Measurements from ENCODE around the gene ADGRG6. TPM values are rescaled to one million over a fixed set of nuclear protein-coding genes. Genes with fewer than 3 reads are reported as not detected.
"Not testable (repeated sequence)": the region's sequence is repeated elsewhere in the genome, so short reads cannot be mapped to it uniquely, and the experiment has no call there.

Gene ADGRG6
- total RNA-seq, 4 donors from 2014 or later = 22.3 to 56.5 (median 26.0) TPM

DNA sequence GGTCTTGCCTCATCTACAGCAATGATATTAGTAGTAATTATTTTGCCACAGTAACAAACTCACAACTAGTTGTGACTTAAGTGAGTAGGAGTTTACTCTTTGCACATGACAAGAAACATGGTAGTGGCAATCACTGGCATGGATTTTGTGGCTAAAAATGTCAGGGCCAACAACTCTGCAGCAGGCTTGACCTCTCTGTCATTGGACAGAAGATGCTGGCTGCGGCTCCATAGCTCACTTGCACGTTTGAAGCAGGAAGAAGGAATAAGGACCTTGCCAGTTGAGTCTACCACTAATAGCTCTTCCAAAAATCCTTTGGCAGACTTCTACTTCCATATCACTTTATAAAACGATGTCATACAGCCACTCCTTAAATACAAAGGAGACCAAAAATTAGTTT is 117.3 kb downstream of the ADGRG6 start:
- Histone ChIP-seq H3K9me3 (no peaks in the 10 kb centered on the region), H3K4me3 (no peak overlapping the region), H3K4me1 (peaks cover 0 to 4% (median 0%) of the 10 kb centered on the region in 3 donors), H3K27me3 (no peaks in the 10 kb centered on the region), H3K36me3 (peaks cover 0 to 63% (median 0%) of the 10 kb centered on the region in 3 donors), H3K27ac (no peak overlapping the region)
- WGBS, 2 donors = 58 to 73% methylated on average over 3 of the region's 3 CpGs
- no peak for DNase-seq
- TF ChIP-seq, protein P1, sequence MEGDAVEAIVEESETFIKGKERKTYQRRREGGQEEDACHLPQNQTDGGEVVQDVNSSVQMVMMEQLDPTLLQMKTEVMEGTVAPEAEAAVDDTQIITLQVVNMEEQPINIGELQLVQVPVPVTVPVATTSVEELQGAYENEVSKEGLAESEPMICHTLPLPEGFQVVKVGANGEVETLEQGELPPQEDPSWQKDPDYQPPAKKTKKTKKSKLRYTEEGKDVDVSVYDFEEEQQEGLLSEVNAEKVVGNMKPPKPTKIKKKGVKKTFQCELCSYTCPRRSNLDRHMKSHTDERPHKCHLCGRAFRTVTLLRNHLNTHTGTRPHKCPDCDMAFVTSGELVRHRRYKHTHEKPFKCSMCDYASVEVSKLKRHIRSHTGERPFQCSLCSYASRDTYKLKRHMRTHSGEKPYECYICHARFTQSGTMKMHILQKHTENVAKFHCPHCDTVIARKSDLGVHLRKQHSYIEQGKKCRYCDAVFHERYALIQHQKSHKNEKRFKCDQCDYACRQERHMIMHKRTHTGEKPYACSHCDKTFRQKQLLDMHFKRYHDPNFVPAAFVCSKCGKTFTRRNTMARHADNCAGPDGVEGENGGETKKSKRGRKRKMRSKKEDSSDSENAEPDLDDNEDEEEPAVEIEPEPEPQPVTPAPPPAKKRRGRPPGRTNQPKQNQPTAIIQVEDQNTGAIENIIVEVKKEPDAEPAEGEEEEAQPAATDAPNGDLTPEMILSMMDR (IDR thresholded peaks at IDR 0.05) = no peak
- TF ChIP-seq POLR2A (IDR thresholded peaks at IDR 0.05) = no peak
- intact Hi-C loops (cut with DNase I) = no loop called here

- no peaks in the 10 kb centered on the region for H3K27me3 ChIP-seq
- H3K36me3 ChIP-seq = peaks cover 0 to 53% (median 0%) of the 10 kb centered on the region in 3 donors
- DNase-seq = no peak
- H3K27ac ChIP-seq = no peak overlapping the region
- intact Hi-C loops (cut with DNase I) = no loop called here
- no peaks in the 10 kb centered on the region for H3K9me3 ChIP-seq
- TF ChIP-seq, protein P1 (IDR thresholded peaks at IDR 0.05) = no peak
- TF ChIP-seq POLR2A (IDR thresholded peaks at IDR 0.05) = no peak
- no peak overlapping the region for H3K4me3 ChIP-seq
- H3K4me1 ChIP-seq = no peaks in the 10 kb centered on the region
Measured at GRCh38 chr6:142420802-142421201, 119.0 kb downstream of the ADGRG6 start.

- Histone ChIP-seq H3K9me3 (no peaks in the 10 kb centered on the region), H3K4me3 (no peak overlapping the region), H3K27ac (no peak overlapping the region), H3K36me3 (peaks cover 0 to 53% (median 0%) of the 10 kb centered on the region in 3 donors), H3K27me3 (no peaks in the 10 kb centered on the region), H3K4me1 (no peaks in the 10 kb centered on the region)
- intact Hi-C loops (cut with DNase I) = no loop called here
- no peak for TF ChIP-seq POLR2A (IDR thresholded peaks at IDR 0.05)
- TF ChIP-seq, protein P1 (IDR thresholded peaks at IDR 0.05) = no peak
- no peak for DNase-seq
Measured at GRCh38 chr6:142421285-142422117, 119.7 kb downstream of the ADGRG6 start.

DNA sequence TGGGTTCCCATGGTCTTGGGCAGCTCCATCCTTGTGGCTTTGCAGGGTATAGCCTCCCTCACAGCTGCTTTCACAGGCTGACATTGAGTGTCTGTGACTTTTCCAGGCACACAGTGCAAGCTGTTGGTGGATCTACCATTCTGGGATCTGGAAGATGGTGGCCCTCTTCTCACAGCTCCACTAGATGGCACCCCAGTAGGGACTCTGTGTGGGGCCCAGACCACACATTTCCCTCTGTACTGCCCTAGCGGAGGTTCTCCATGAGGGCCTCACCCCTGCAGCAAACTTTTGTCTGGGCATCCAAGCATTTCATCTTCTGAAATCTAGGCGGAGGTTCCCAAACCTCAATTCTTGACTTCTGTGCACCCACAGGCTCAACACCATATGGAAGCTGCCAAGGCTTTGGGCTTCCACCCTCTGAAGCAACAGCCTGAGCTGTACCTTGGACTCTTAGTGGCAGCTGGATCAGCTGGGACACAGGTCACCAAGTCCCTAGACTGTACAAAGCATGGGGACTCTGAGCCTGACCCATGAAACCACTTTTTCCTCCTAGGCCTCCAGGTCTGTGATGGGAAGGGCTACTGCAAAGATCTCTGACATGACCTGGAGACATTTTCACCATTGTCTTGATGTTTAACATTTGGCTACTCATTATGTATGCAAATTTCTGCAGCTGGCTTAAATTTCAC is 124.8 kb downstream of the ADGRG6 start:
- H3K36me3 ChIP-seq = peaks cover 0 to 30% (median 0%) of the 10 kb centered on the region in 3 donors
- DNase-seq; H3K4me3 ChIP-seq; H3K4me1 ChIP-seq; H3K27me3 ChIP-seq; H3K9me3 ChIP-seq; H3K27ac ChIP-seq; intact Hi-C loops (cut with DNase I): not testable (repeated sequence)
- WGBS, 2 donors = 80% methylated on average over 1 of the region's 2 CpGs; no CpG with 5 or more reads in 1 of the 2 donors

- H3K4me1 ChIP-seq; intact Hi-C loops (cut with DNase I); DNase-seq; H3K9me3 ChIP-seq; H3K27me3 ChIP-seq; H3K4me3 ChIP-seq; H3K27ac ChIP-seq: not testable (repeated sequence)
- peaks cover 0 to 30% (median 0%) of the 10 kb centered on the region in 3 donors for H3K36me3 ChIP-seq
- 73 to 88% methylated on average over 2 of the region's 2 CpGs for WGBS, 2 donors
Measured at GRCh38 chr6:142428468-142428867, 126.7 kb downstream of the ADGRG6 start.

DNA sequence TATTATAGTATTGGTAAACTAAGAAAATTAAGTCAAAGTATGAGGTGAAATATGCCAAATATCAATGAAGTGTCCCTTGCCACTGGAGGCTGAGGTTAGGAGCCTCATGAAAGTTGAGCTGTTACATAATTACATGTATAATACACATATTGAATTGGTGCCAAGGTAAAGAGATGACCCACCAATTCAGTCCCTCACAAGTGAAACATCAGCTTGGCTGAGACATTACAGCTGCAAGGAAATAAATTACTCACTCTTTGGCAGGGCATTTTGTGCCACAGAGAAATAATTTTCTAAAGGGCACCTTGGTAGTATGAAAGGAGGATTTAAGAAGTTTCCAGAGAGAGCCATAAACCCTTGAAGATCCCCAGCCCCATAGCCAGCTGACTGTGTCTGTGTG is 127.4 kb downstream of the ADGRG6 start:
- Histone ChIP-seq H3K27me3 (no peaks in the 10 kb centered on the region), H3K4me3 (no peak overlapping the region), H3K9me3 (no peaks in the 10 kb centered on the region), H3K36me3 (peaks cover 0 to 30% (median 0%) of the 10 kb centered on the region in 3 donors), H3K27ac (no peak overlapping the region), H3K4me1 (no peaks in the 10 kb centered on the region)
- intact Hi-C loops (cut with DNase I) = no loop called here
- no peak for DNase-seq
- TF ChIP-seq, protein P1 (IDR thresholded peaks at IDR 0.05) = no peak
- no peak for TF ChIP-seq POLR2A (IDR thresholded peaks at IDR 0.05)

Measured in esophagus squamous epithelium (tissue), 5 donors.